Stimulated activated CD4-positive, alpha-beta T cell treated with anti-CD3 and anti-CD28 coated beads, Interleukin-2, amount 100 ng/mL, for 48 hours (primary cell): ENCODE measurements around the gene AKAP6.

Experiments
- DNase-seq, 2 donors: peaks; one replicate each; pipeline ENCODE4 v3.0.0-alpha.2; 2020

AKAP6 gene

GRCh38 chr14:32630701-32631100, 301.6 kb downstream of the AKAP6 start:
- DNase-seq = no peak

DNA sequence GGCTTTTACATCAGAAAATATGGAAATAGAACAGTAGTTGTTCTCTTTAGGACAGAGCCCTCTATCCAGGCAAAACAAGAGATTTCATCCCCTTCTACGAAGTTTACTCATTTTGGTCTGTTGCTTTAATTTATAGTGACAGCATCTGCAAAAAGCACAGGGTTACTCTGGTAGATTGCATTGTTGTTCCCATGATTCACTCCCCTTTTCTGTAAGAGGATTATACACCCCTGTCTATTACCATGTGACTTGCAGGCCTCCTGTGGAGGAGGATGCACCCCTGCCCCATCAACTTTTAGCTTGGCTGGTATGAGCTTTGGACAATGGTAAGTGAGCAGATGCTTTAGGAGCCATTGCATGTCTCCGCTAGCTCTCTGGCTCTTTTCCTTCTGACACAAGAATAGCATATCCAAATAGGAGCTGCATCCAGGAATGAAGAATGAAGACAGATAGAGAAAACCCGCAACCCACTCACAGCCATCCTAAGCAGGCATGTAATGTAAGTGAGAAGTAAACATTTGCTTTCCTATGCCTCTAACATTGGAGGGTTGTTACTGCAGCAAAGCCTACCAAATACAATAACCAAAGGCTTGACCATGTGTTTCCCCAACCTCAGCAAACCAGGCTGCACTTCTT, 304.2 kb downstream of the AKAP6 start:
- DNase-seq = no peak

DNA sequence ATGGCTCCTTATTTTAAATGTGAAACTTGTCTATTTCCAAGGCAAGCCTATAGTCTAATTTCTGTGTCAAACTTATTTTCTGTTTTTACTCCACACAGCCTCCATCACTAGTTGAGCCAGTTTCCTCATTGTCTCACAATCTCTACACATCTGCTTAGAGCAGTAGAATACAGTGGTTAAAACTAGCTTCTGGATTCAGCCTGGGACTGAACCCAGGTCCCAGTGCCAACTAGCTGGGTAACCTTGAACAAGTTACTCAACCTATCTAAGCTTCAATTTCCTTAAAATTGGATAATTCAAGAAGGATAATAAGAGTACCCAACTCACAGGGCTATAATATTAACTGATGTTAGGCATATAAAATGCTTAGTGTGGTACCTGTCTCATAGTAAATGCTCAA, 304.8 kb downstream of the AKAP6 start:
- DNase-seq = no peak

DNA sequence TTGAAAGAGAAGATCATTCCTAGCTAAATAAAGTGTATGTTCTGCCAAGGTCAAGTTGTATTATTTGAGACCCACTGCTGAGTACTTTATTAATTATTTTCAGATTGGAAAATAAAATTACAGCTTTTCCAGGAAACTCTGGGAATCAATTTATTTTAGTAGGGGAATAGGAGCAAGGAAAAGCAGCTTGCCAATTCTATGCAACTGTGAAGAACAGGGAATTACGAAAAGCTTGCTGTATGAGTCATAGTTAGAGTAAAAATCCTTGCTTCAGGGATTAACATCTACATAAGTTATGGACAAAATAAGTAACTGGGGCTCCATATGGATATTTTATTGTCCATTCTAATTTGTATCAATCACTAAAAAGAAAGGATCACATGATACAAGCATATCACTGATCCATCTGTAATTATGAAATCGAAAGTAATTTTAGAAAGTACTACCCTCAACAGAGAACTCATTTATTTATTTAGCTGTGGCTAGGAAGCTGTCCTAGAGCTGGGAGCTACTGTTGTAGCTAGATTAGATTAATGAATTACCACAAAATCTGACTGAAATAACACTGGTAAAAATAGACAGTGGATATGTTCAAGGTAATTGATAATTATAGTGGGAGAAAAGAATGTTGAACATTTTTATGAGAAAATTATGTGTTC, 306.1 kb downstream of the AKAP6 start:
- DNase-seq = no peak

- no peak for DNase-seq
Observed at GRCh38 chr14:32637582-32637981, 308.5 kb downstream of the AKAP6 start.

- DNase-seq = no peak
Observed at GRCh38 chr14:32639208-32639607, 310.1 kb downstream of the AKAP6 start.

DNA sequence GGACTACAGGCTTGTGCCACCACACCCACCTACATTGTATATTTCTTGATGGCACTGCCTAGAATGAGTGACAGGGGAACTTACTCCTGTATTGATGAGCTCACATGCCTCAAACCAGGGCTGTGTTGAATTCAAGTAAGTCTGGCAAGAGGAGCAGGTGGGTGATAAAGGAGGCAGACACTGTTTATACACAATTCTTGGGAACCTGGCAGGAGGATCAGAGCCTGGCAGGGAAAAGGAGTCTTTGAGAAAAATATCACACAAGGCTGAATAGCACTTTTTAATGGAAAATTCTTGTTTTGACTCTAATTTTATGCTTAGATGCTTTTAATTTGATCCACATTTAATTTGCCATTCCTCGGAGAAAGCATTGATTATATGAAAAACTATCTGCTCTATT, 316.5 kb downstream of the AKAP6 start:
- no peak for DNase-seq

GRCh38 chr14:32648434-32648833, 319.3 kb downstream of the AKAP6 start:
- no peak for DNase-seq

- DNase-seq = no peak
Observed at GRCh38 chr14:32650030-32650429, 320.9 kb downstream of the AKAP6 start.

- DNase-seq = no peak
Observed at GRCh38 chr14:32650665-32651064, 321.6 kb downstream of the AKAP6 start.

- no peak for DNase-seq
Observed at GRCh38 chr14:32654106-32654505, 325.0 kb downstream of the AKAP6 start.

DNA sequence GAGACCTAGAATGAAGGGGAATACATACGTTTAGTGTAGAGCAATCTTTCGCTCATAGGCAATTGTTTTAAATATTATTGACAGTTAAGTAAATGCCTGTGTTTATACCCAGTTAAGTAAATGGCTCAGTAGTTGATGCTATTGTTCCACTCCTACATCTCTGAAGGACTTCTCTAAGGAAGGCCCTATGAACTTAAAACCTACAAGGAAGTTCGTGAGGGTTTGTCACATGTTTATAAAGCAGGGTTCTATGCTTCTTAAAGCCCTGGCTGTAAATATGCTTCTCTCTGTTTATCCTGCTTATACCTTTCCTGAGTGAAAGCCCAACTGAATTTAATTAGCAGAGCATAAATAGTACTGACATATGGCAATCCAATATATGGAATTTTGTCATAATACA, 327.5 kb downstream of the AKAP6 start:
- no peak for DNase-seq

DNA sequence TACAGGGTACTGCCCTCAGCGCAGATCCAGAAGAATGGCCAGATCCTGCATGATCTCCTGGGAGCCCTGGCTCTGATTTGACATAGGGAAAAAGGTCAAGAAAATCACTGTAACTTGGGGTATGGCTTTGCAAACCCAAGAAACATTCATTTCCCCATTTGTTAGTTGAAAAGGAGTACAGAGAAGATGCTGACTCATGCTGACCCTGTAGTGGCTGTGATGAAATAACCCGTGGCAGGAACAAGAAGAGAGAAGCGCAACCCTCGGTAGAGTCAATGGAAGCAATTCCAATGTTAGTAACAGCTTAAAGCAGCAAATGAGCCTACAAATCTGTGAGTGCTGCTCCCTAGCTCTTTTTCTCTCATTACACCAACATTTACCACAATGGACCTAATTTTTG, 328.0 kb downstream of the AKAP6 start:
- no peak for DNase-seq

DNA sequence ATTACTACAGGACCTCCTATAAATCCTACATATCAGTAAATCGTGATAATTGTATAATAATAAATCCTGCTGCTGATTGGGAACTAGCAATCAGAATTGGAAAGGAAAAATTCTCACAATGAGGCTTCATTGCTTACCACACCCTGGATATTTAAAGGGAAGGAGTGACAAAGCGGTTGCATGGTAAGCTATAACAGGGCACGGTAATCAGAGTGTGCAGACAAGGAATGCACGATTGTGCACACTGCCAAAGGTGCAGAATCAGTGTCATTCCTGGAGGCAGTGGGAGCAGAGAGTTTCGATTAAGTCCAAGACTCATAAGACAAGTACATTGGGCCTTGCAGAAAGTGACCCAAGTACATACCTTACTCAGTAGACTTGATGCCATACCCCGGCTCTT, 332.1 kb downstream of the AKAP6 start:
- no peak for DNase-seq

DNA sequence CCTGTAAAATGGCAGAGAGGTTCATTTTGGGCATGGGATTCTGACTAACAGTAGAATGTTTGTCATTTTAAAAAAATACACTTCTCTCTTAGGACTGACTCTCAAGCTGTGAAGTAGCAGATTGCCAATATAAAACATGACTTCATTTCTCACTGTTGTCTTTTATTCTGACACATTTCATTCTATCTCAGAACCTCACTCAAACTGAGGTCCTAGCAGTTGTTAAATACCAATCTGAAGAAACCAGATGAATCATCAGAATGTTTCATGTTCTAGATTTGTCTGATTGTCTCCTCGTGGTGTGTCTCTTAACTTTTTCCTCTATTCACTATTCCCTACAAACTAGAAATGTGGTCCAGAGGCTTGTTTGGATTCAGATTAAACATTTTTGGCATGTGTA, 333.1 kb downstream of the AKAP6 start:
- no peak for DNase-seq

- no peak for DNase-seq
Observed at GRCh38 chr14:32666308-32666707, 337.2 kb downstream of the AKAP6 start.

- DNase-seq = no peak
Observed at GRCh38 chr14:32667287-32667686, 338.2 kb downstream of the AKAP6 start.

DNA sequence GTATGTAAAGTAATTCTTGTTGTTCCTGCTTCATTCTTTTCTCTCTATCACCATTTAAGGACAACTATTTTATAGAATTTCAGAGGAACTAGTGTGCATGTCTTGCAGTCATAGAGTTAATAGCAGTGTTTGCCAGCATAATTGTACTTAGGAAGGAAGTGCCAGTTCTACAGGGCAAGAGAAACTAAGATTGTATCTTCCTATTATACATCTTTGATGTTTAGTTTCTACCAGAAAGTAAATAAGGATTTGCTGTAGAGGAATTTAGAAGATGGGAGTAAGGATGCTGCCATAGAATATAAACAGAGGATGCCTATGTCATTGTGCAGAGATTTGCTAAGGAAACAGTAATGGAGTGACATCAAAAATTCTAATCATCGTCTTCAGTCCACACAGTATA, 338.7 kb downstream of the AKAP6 start:
- DNase-seq = no peak

DNA sequence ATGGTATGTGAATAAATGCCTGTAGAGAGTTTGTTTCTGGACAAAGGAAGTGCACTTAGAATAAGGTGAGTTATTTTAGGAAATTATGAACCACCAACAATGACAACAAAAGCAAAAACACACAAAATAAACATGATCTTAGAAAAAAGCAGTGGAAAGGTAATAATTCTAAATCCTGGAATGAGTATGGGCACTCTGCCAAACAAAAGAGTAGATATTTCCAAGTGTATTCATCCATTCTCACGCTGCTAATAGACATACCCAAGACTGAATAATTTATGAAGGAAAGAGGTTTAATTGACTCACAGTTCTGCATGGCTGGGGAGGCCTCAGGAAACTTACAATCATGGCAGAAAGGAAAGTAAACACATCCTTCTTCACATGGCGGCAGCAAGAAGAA, 340.3 kb downstream of the AKAP6 start:
- DNase-seq = no peak

DNA sequence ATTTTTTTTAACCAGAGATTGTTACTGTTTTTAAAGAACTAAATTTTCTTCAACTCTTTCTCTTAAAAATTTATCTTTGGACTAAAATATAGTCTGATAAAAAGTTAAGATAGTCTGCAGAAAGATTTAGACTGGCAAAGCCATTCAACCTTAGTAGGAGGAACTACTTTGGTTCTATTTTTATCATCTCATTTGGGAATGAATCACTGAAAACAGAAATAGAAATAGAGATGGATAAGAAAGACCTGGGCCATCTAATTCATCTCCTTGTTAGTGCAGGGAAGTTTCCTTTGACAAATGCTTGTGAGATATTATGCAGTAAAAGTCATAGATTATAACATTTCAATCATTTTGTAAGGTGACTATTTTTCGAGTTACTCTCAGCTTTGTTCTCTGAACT, 346.3 kb downstream of the AKAP6 start:
- no peak for DNase-seq

- no peak for DNase-seq
Observed at GRCh38 chr14:32677129-32677780, 348.2 kb downstream of the AKAP6 start.

DNA sequence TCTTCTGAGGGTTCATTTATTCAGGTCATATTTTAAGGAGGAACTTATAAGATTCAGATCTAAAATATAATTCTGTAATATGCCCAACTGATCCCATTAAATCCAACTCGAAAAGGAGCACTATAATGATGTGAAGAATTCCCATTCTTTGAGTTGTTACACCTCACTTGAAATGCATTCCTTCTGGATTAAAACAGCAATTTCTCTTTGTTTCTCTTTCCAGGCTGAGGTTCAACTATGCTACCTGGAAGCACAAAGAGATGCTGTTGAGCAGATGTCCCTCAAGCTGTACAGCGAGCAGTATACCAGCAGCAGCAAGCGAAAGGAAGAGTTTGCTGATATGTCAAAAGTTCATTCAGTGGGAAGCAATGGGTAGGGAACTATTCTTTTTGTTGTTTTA, 349.0 kb downstream of the AKAP6 start:
- no peak for DNase-seq

DNA sequence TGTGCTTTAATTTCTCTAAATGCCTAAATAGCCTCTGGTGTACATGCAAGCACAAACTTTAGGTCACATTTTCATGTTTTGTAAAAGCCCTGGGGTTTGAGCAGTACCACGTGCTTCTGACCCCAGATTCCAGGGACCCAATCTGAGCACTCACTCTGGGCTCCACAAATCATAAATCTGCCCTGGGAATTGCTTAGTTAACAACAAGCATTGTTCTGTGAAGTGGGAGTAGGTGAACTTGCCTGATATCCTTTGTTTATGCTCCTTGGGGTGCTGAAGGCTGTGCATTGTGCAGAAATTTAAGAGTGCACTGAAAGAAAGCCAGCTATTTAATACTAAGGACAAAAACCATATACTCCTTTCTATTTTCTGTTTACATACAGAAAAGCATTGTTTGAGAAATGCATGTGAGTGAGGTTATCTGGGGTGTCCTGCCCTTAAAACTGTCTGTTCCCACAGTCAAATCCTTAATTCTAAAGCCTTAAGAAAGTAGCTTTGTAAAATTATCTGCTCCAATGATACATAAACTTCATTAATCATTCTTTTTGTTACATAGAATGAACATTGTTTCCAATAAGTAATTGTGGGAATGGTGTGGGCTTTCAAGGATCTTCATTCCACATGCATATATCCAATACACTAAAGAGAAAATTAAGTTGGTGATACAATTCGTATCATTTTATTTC, 351.0 kb downstream of the AKAP6 start:
- no peak for DNase-seq

DNA sequence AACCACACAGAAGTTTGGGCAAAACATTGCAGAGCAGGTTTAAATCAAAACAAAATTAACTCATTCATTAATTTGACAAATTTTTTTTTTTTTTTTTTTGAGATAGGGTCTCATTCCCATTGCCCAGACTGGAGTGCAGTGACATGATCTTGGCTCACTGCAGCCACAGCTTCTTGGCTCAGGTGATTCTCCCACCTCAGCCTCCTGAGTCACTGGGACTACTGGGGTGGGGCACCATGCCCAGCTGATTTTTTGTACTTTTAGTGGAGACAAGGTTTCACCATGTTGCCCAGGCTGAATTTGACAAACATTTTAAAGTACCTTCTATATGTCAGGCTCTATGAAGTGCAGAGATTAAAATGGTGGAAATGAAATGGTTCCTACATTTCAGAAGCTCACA, 352.5 kb downstream of the AKAP6 start:
- no peak for DNase-seq
